Hepatocyte (in vitro differentiated cells): ENCODE measurements around the gene RHOH. TPM values are rescaled to one million over a fixed set of nuclear protein-coding genes. Genes with fewer than 3 reads are reported as not detected.
A peak's percentile ranks its signal among the peaks of the same experiment; 100 is the strongest.
"Not testable (repeated sequence)": the region's sequence is repeated elsewhere in the genome, so short reads cannot be mapped to it uniquely, and the experiment has no call there.

Experiments used
- DNase-seq: peaks from one replicate; pipeline ENCODE4 v3.0.0-alpha.2; 2016; ENCODE audit warnings: low spot score
- H2AFZ ChIP-seq: fragments of 200-600 bp; sonication (generic); 2 replicates; pipeline ENCODE4 v1.6.0; 2016; ENCODE audit warnings: antibody characterized with exemption, mild to moderate bottlenecking
- H3K27ac ChIP-seq: fragments of 200-600 bp; sonication (generic); 2 replicates; pipeline ENCODE4 v1.5.1; 2016; ENCODE audit warnings: mild to moderate bottlenecking
- H3K27me3 ChIP-seq: fragments of 200-600 bp; sonication (generic); 2 replicates; pipeline ENCODE4 v1.6.1; 2016
- H3K36me3 ChIP-seq: fragments of 200-600 bp; sonication (generic); replicated peaks from 2 replicates; pipeline ENCODE4 v1.5.1; 2016; ENCODE audit warnings: low read depth; ENCODE audit not compliant: insufficient read depth
- H3K4me1 ChIP-seq: fragments of 200-600 bp; sonication (generic); 2 replicates; pipeline ENCODE4 v1.5.1; 2016; ENCODE audit warnings: mild to moderate bottlenecking, moderate library complexity; ENCODE audit not compliant: insufficient read depth
- H3K4me2 ChIP-seq: fragments of 200-600 bp; sonication (generic); 2 replicates; pipeline ENCODE4 v1.6.0; 2016
- H3K4me3 ChIP-seq: fragments of 200-600 bp; sonication (generic); 2 replicates; pipeline ENCODE4 v1.5.1; 2016; ENCODE audit warnings: mild to moderate bottlenecking
- H3K79me2 ChIP-seq: fragments of 200-600 bp; sonication (generic); 2 replicates; pipeline ENCODE4 v1.6.0; 2017; ENCODE audit warnings: mild to moderate bottlenecking
- H3K9me2 ChIP-seq: fragments of 200-600 bp; sonication (generic); replicated peaks from 2 replicates; pipeline ENCODE4 v1.6.0; 2017; ENCODE audit warnings: mild to moderate bottlenecking; ENCODE audit not compliant: insufficient read depth
- H3K9me3 ChIP-seq: fragments of 200-600 bp; sonication (generic); 2 replicates; pipeline ENCODE4 v1.5.1; 2016; ENCODE audit warnings: low read depth, mild to moderate bottlenecking
- H4K20me1 ChIP-seq: fragments of 200-600 bp; sonication (generic); 2 replicates; pipeline ENCODE4 v1.6.0; 2016; ENCODE audit warnings: mild to moderate bottlenecking; ENCODE audit not compliant: insufficient read depth, poor library complexity, severe bottlenecking
- CTCF ChIP-seq: fragments of 200-600 bp; sonication (generic); IDR thresholded peaks from 2 replicates; pipeline ENCODE4 v1.5.1; 2016; ENCODE audit warnings: antibody characterized with exemption, mild to moderate bottlenecking; ENCODE audit not compliant: poor library complexity
- EZH2 ChIP-seq: fragments of 200-600 bp; sonication (generic); IDR thresholded peaks from 2 replicates; pipeline ENCODE4 v1.6.1; 2016; ENCODE audit warnings: antibody characterized with exemption, mild to moderate bottlenecking, borderline replicate concordance
- EZH2phosphoT487 ChIP-seq: fragments of 200-600 bp; sonication (generic); IDR thresholded peaks from one replicate; pipeline ENCODE4 v1.6.1; 2018; ENCODE audit warnings: antibody characterized with exemption, mild to moderate bottlenecking, low read depth, moderate library complexity; ENCODE audit not compliant: unreplicated experiment, severe bottlenecking
- WGBS: methylation state at CpG from one replicate; pipeline ENCODE4 v1.1.6; 2016; ENCODE audit warnings: low lambda C conversion rate; ENCODE audit errors: missing lambda C conversion rate; 5-methylcytosine and 5-hydroxymethylcytosine counted together
- polyA plus RNA-seq: library from polyadenylated mRNA; unstranded; fragments of >200 nt; fragmentation: Nextera tagmentation; extraction: Ambion mirVana; gene quantifications from 2 replicates; pipeline ENCODE4 v1.2.1, GENCODE V29; 2016
- total RNA-seq: library from RNA; depleted of rRNA; stranded (reverse); fragments of >200 nt; gene quantifications from 2 replicates; pipeline ENCODE4 v1.2.3, GENCODE V29; 2014

The RHOH gene
- total and polyA plus RNA-seq, 2 experiments from 2014 or later: not detected

DNA sequence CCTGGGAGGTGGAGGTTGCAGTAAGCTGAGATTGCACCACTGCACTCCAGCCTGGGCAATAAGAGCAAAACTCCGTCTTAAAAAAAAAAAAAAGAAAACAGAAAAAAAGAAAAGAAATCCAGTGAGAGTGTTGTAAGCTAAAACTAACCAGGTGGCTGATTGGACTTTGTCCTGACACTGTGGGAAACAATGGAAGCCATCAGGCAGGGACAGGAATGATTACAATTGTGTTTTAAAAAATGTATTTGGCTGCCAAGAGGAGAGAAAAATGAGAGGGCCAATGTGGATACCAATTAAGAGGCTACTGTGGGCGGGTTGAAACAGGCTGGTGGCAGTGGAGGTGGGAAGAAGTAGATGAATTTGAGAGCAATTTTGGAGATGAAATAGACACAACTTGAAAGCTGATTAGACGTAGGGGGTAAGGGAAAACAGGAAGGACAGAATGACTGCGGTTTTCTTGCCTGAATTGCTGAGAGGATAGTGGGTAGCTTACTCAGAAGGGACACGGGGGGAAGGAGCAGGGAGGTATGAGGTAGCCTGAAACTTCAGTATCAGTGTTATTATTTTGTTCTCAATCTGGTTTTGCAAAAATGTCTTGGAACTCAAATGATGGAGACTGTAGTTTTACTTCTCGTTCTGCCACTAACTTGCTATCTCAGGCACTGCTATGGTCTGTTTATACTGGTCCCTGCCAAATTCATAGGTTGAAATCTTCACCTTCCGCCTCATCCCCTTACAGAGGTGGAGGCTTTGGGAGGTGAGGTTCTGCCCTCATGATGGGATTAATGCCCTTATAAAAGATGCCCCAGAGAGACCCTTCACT lies 92.7 kb downstream of the RHOH start:
- Histone ChIP-seq H3K4me1 (no peaks in the 10 kb centered on the region), H3K9me2 (no peaks in the 10 kb centered on the region), H3K27me3 (no peaks in the 10 kb centered on the region), H3K9me3 (no peaks in the 10 kb centered on the region), H3K79me2 (no peaks in the 10 kb centered on the region), H3K4me2 (no peak overlapping the region), H2AFZ (no peak overlapping the region), H3K36me3 (no peaks in the 10 kb centered on the region), H3K4me3 (no peak overlapping the region), H3K27ac (no peak overlapping the region), H4K20me1 (no peaks in the 10 kb centered on the region)
- TF ChIP-seq CTCF (no peak), EZH2phosphoT487 (no peak)
- no peak for DNase-seq
- 78% methylated on average over 7 of the region's 7 CpGs for WGBS

DNA sequence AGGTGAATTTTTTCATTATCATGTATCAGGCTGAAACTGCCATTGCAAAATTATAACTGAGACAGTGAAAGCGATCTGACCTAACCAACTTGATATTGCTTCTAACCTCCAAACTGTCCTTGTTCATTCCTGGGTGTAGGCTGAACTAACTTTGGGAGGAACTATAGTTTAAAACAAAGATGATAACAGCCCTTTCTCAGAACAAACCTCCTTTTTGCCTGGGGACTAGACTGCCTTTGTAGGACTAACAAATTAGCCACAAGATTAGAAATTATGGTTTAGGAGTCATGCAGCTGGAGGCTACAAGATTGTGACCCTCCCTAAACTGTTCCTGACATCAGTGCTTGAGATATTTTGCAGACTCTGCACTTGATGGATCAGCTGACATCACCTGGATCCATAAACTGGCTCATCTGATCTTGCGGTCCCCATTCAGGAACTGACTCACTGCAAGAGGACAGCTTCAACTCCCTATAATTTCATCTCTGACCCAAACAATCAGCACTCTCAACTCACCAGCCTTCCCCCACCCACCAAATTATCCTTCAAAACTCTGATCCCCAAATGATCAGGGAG lies 93.9 kb downstream of the RHOH start:
- not testable (repeated sequence) for H4K20me1 ChIP-seq, H3K36me3 ChIP-seq, H2AFZ ChIP-seq, H3K4me1 ChIP-seq, H3K9me3 ChIP-seq, H3K9me2 ChIP-seq, H3K79me2 ChIP-seq, H3K27ac ChIP-seq, H3K4me2 ChIP-seq, H3K27me3 ChIP-seq, DNase-seq, H3K4me3 ChIP-seq
- WGBS: 74% methylated on average over 2 of the region's 2 CpGs

- Histone ChIP-seq H3K27ac (no peak overlapping the region), H3K4me1 (no peaks in the 10 kb centered on the region), H3K4me2 (no peak overlapping the region), H3K27me3 (no peaks in the 10 kb centered on the region), H3K36me3 (no peaks in the 10 kb centered on the region), H3K9me3 (no peaks in the 10 kb centered on the region), H2AFZ (no peak overlapping the region), H3K79me2 (no peaks in the 10 kb centered on the region), H3K9me2 (no peaks in the 10 kb centered on the region), H3K4me3 (no peak overlapping the region), H4K20me1 (no peaks in the 10 kb centered on the region)
- WGBS: 72% methylated on average over 2 of the region's 2 CpGs
- peak; percentile 22 for DNase-seq
- TF ChIP-seq EZH2phosphoT487 (no peak), CTCF (no peak), EZH2 (no peak)
Observed at GRCh38 chr4:40292313-40292759, 95.5 kb downstream of the RHOH start.

GRCh38 chr4:40294339-40294738 lies 97.5 kb downstream of the RHOH start:
- Histone ChIP-seq H3K27ac (no peak overlapping the region), H3K9me2 (no peaks in the 10 kb centered on the region)
- TF ChIP-seq EZH2phosphoT487 (no peak), EZH2 (no peak), CTCF (no peak)

GRCh38 chr4:40295030-40295429 lies 98.2 kb downstream of the RHOH start:
- not testable (repeated sequence) for H4K20me1 ChIP-seq, H3K4me1 ChIP-seq, H3K27ac ChIP-seq, DNase-seq, H3K27me3 ChIP-seq, H3K36me3 ChIP-seq, H3K4me3 ChIP-seq, H3K4me2 ChIP-seq, H3K9me3 ChIP-seq, H3K79me2 ChIP-seq, H2AFZ ChIP-seq, H3K9me2 ChIP-seq

More at GRCh38 chr4:40294339-40294738, 97.5 kb downstream of the RHOH start:
- no peak overlapping the region for H3K4me3 ChIP-seq
- no peaks in the 10 kb centered on the region for H3K9me3 ChIP-seq
- no peaks in the 10 kb centered on the region for H4K20me1 ChIP-seq
- H3K4me1 ChIP-seq: no peaks in the 10 kb centered on the region
- no peak for DNase-seq
- no peak overlapping the region for H3K4me2 ChIP-seq
- no peaks in the 10 kb centered on the region for H3K36me3 ChIP-seq
- H3K79me2 ChIP-seq: no peaks in the 10 kb centered on the region
- no peaks in the 10 kb centered on the region for H3K27me3 ChIP-seq
- 71% methylated on average over 1 of the region's 1 CpG for WGBS
- no peak overlapping the region for H2AFZ ChIP-seq
